Measurements from ENCODE around the gene SLC2A4.

The SLC2A4 gene

GRCh38 chr17:7236808-7237207, 44.7 kb upstream of the SLC2A4 start:
- H3K27ac Mint-ChIP-seq, result peak overlapping the region; percentile 82

GRCh38 chr17:7237266-7237760, 44.2 kb upstream of the SLC2A4 start:
- Mint-ChIP-seq H3K4me1 (peaks cover 73% of the 10 kb centered on the region), H3K36me3 (ENCODE audit: low read depth) (peaks cover 46% of the 10 kb centered on the region), H3K4me3 (peak overlapping the region; percentile 98), H3K27me3 (ENCODE audit: low read depth, poor library complexity) (no peaks in the 10 kb centered on the region), H3K27ac (peak overlapping the region; percentile 82), H3K9me3 (no peaks in the 10 kb centered on the region)
- no peak for TF ChIP-seq CTCF (IDR thresholded peaks at IDR 0.05)
- DNase-seq, result no peak

More at GRCh38 chr17:7236808-7237207, 44.7 kb upstream of the SLC2A4 start:
- Mint-ChIP-seq H3K9me3 (no peaks in the 10 kb centered on the region), H3K36me3 (ENCODE audit: low read depth) (peaks cover 52% of the 10 kb centered on the region), H3K4me3 (peak overlapping the region; percentile 98), H3K27me3 (ENCODE audit: low read depth, poor library complexity) (no peaks in the 10 kb centered on the region), H3K4me1 (peaks cover 75% of the 10 kb centered on the region)
- no peak for DNase-seq
- no peak for TF ChIP-seq CTCF (IDR thresholded peaks at IDR 0.05)

- DNase-seq, result peak; percentile 85
- Mint-ChIP-seq H3K9me3 (no peaks in the 10 kb centered on the region), H3K4me3 (peak overlapping the region; percentile 98), H3K27ac (peak overlapping the region; percentile 64), H3K36me3 (ENCODE audit: low read depth) (peaks cover 45% of the 10 kb centered on the region), H3K27me3 (ENCODE audit: low read depth, poor library complexity) (no peaks in the 10 kb centered on the region), H3K4me1 (peaks cover 68% of the 10 kb centered on the region)
- TF ChIP-seq CTCF (IDR thresholded peaks at IDR 0.05), result no peak
Observed at GRCh38 chr17:7237761-7238419, 43.6 kb upstream of the SLC2A4 start.

GRCh38 chr17:7238420-7239090, 43.0 kb upstream of the SLC2A4 start:
- Mint-ChIP-seq H3K9me3 (no peaks in the 10 kb centered on the region), H3K27ac (peak overlapping the region; percentile 94), H3K4me1 (peaks cover 66% of the 10 kb centered on the region), H3K4me3 (peak overlapping the region; percentile 98), H3K27me3 (ENCODE audit: low read depth, poor library complexity) (no peaks in the 10 kb centered on the region), H3K36me3 (ENCODE audit: low read depth) (peaks cover 41% of the 10 kb centered on the region)
- peak; percentile 32 for DNase-seq
- TF ChIP-seq CTCF (IDR thresholded peaks at IDR 0.05), result no peak

- no peaks in the 10 kb centered on the region for H3K27me3 Mint-ChIP-seq (ENCODE audit: low read depth, poor library complexity)
- H3K36me3 Mint-ChIP-seq (ENCODE audit: low read depth), result peaks cover 43% of the 10 kb centered on the region
- peak; percentile 96 for DNase-seq
- no peak for TF ChIP-seq CTCF (IDR thresholded peaks at IDR 0.05)
- peak within 1 kb of the TSS; percentile 100 for H3K27ac Mint-ChIP-seq
- H3K9me3 Mint-ChIP-seq, result no peaks in the 10 kb centered on the region
- H3K4me1 Mint-ChIP-seq, result peaks cover 65% of the 10 kb centered on the region
- peak within 1 kb of the TSS; percentile 98 for H3K4me3 Mint-ChIP-seq
Observed at GRCh38 chr17:7239091-7240027, 42.2 kb upstream of the SLC2A4 start, which contains the start of gene PHF23. Gene PHF23 (minus strand): TSS chr17:7239457. CDS start chr17:7239279, 178 bp downstream.

All from nephron progenitor cell (in vitro differentiated cells).